Measurements from ENCODE around the gene PRSS3. TPM values are rescaled to one million over a fixed set of nuclear protein-coding genes. Genes with fewer than 3 reads are reported as not detected.
A peak's percentile ranks its signal among the peaks of the same experiment; 100 is the strongest.
"Not testable (repeated sequence)": the region's sequence is repeated elsewhere in the genome, so short reads cannot be mapped to it uniquely, and the experiment has no call there.

The PRSS3 gene
- total RNA-seq, 1 experiment from 2014 or later: 6.8 TPM

- no peak for DNase-seq (ENCODE audit: low read depth)
These were observed 9.4 kb upstream of the PRSS3 start for GRCh38 chr9:33785914-33786313.

GRCh38 chr9:33786681-33787080 lies 8.7 kb upstream of the PRSS3 start:
- DNase-seq (ENCODE audit: low read depth): no peak

DNA sequence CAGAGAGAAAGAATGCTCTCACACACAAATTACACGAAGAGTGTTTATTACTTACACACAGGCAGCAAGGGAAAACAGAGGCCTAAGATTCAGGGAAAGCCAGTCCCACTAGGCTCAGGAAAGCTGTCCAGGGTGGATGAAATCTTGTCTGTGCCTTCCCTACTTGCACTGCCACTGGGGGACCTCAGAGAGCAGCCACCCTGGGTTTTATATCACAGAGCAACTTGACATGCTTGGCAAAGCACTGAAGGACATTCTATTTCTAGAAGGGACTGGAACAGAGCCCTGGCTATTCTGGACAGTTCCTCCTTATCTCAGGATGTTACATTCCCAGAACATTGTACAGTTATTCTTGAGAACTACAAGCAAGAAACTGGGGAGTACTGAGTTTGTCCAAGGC lies 7.5 kb upstream of the PRSS3 start:
- no peak for DNase-seq (ENCODE audit: low read depth)

GRCh38 chr9:33789429-33789828 lies 5.9 kb upstream of the PRSS3 start:
- not testable (repeated sequence) for DNase-seq (ENCODE audit: low read depth)

- DNase-seq (ENCODE audit: low read depth): peak; percentile 79
These were observed 4.2 kb upstream of the PRSS3 start for GRCh38 chr9:33791117-33791516.

DNA sequence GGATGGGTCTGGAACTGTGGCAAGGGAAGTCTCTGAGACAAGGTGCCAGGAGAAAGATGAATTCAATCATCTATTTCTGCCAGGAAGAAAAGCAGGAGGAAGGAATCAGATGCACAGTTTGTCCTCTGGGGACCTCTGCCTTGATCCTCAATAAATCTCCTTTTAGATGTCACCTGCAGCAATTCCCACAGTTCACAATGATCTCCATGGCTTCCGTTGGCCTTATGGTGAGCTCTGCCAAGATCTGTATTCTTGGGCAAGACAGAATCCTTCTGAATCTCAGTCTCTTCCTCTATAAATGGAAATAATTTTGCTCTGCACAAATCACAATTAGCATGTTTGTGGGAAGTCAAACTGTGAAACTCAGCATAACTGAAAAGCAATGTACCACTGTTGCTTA lies 1.9 kb upstream of the PRSS3 start:
- DNase-seq (ENCODE audit: low read depth): not testable (repeated sequence)

GRCh38 chr9:33794560-33794959 lies 801 bp upstream of the PRSS3 start:
- no peak for DNase-seq (ENCODE audit: low read depth)

DNA sequence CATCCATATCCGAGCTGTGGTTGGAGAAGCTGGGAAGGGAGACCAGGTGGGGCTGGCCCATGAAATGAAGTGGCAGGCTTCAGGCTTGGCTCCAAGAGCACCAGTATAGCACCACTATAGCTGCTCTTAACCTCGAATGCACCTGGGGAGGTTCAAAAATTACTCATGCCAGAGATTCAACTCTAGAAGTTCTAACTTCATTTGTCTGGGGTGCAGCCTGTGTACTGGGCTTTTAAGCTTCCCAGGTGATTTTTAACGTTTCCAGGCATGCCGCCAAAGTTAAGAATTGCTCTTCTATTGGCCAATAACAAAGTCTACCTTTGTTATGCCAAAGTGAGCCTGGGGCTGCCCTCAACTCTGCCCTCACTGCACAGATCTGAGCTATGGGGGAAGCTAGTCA lies 458 bp downstream of the PRSS3 start:
- no peak for DNase-seq (ENCODE audit: low read depth)

- not testable (repeated sequence) for DNase-seq (ENCODE audit: low read depth)
These were observed 1.3 kb downstream of the PRSS3 start for GRCh38 chr9:33796679-33797078.

DNA sequence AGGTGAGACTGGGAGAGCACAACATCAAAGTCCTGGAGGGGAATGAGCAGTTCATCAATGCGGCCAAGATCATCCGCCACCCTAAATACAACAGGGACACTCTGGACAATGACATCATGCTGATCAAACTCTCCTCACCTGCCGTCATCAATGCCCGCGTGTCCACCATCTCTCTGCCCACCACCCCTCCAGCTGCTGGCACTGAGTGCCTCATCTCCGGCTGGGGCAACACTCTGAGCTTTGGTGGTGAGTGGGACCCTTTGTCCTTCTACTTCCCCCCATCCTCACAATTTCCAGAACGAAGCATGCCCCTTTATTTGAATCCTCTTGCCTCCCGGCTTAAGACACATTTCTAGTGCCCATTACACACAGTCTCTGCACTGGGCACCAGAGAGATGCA lies 2.5 kb downstream of the PRSS3 start:
- DNase-seq (ENCODE audit: low read depth): no peak

DNA sequence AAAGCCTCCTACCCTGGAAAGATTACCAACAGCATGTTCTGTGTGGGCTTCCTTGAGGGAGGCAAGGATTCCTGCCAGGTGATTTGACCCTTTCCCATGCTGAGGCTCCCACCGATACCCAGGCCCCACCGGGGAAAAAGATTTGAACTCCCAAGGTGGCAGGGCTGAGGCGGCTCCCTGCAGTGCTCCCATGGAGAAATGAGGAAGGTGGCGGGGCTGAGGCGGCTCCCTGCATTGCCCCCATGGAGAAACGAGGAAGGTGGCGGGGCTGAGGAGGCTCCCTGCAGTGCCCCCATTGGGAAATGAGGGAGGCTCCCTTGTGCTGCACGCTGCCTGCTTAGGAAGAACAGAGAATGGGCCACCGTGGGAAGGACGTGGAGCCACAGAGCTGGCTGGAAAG lies 3.2 kb downstream of the PRSS3 start:
- DNase-seq (ENCODE audit: low read depth): no peak

DNA sequence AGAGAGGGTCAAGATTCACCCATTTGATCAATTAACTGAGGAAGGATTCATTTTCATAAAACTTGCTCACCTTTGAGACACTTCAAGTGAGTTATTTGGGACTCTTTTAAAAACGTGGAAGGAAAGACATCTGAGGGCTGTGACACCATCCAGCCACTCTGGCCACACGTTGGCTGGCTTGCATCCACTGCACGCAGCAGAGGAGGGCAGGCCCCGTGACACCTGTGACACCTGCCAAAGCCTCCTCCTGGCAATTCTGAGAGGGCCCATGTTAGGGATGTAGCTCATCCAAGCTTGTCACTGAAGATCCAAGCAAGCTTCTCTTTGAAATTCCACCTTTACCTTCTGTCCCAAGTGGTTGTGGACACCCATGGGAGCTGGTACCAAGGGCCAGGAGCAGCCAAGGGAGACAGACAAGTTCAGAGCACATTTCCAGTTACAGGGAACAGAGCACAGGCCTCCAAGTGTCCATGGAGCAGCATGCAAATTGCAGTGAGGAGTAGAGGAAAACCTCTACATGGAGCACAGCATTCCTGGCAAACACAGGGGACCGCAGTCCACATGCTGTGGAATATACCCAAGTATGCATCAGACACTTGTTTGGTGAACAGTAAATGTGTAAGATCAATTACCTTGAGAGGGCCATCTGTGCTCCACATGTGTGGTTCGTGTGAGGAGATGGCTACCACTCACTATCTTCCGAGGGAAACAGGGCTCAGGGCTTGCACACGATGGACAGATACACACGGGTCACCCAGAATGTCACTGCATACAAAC lies 4.8 kb downstream of the PRSS3 start:
- DNase-seq (ENCODE audit: low read depth): no peak

DNA sequence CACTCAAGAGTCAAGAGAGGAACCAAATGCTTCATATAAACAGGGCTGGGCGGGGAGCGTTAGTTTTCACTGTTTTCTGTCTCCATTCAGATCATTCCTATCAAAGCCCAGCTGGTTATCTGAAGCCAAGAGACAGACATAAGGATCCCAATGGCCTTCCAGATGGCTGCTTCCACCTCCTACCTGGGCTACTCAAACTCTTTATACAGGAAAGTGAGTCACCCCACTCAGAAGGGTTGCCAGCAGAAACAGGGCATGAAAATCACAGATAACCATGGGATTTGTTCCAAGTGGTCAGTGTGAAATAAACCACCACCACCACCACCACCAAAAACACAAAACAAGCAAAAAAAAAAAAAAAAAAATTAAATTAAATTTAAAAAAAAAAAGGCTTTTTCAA lies 5.5 kb downstream of the PRSS3 start:
- DNase-seq (ENCODE audit: low read depth): peak; percentile 71

DNA sequence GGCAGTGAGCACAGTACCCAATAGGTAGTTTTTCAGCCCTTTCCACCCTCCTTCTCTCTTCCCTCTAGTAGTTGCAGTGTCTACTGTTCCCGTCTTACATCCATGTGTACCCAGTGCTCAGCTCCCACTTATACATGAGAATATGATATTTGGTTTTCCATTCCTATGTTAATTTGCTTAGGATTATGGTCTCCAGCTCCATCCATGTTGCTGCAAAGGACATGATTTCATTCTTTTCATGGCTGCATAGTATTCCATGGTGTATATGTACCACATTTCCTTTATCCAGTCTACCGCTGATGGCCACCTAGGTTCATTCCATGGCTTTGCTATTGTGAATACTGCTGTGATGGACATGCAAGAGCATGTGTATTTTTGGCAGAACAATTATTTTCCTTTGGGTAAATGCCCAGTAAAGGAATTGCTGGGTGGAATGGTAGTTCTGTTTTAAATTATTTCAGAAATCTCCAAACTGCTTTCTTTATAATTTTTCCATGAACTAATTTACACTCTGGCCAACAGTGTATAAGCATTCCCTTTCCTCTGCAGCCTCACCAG lies 6.7 kb downstream of the PRSS3 start:
- not testable (repeated sequence) for DNase-seq (ENCODE audit: low read depth)

- not testable (repeated sequence) for DNase-seq (ENCODE audit: low read depth)
These were observed 8.8 kb downstream of the PRSS3 start for GRCh38 chr9:33804196-33804595.

GRCh38 chr9:33807156-33807555 lies 11.8 kb downstream of the PRSS3 start:
- DNase-seq (ENCODE audit: low read depth): peak; percentile 42

DNA sequence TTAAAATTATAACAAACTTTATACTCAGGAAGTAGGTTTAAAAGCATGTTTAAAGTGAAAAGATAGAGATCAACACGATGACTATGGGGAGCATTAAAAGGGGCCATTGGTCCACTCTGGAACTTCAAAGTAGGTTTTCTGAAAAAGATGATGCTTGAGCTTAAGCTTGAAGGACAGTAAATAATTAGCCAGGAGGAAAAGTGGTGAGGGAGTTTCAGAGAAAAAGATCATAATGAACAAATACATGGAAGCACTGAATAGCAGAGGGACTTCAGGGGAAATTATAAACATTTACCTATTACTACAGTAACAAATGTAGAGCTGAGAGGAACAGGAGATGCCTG lies 13.6 kb downstream of the PRSS3 start:
- DNase-seq (ENCODE audit: low read depth): not testable (repeated sequence)

- DNase-seq (ENCODE audit: low read depth): no peak
These were observed 14.1 kb downstream of the PRSS3 start for GRCh38 chr9:33809506-33809905.

- DNase-seq (ENCODE audit: low read depth): peak; percentile 95
These were observed 18.6 kb downstream of the PRSS3 start for GRCh38 chr9:33813712-33814641.

- DNase-seq (ENCODE audit: low read depth): no peak
These were observed 20.4 kb downstream of the PRSS3 start for GRCh38 chr9:33815781-33816180.

- peak; percentile 88 for DNase-seq (ENCODE audit: low read depth)
These were observed 21.2 kb downstream of the PRSS3 start, which contains the start of gene UBE2R2 for GRCh38 chr9:33816327-33817252. UBE2R2 (plus strand) TSS chr9:33817160; CDS start chr9:33817758, 598 bp downstream.
